Osteocyte (in vitro differentiated cells): Measurements from ENCODE around the gene NMB. TPM values are rescaled to one million over a fixed set of nuclear protein-coding genes. Genes with fewer than 3 reads are reported as not detected.
"Not testable (repeated sequence)": the region's sequence is repeated elsewhere in the genome, so short reads cannot be mapped to it uniquely, and the experiment has no call there.

ENCODE experiments used
- DNase-seq: peaks from one replicate; pipeline ENCODE4 v3.0.0; 2021; ENCODE audit warnings: mixed read lengths; ENCODE audit not compliant: unreplicated experiment; ENCODE audit errors: extremely low spot score
- H3K27ac Mint-ChIP-seq: one replicate; pipeline ENCODE4 v1.8.0; 2021; ENCODE audit warnings: mild to moderate bottlenecking, mixed read lengths; ENCODE audit not compliant: unreplicated experiment
- H3K27me3 Mint-ChIP-seq: one replicate; pipeline ENCODE4 v1.8.0; 2021; ENCODE audit warnings: mixed read lengths; ENCODE audit not compliant: unreplicated experiment
- H3K36me3 Mint-ChIP-seq: one replicate; pipeline ENCODE4 v1.8.0; 2021; ENCODE audit warnings: mixed read lengths; ENCODE audit not compliant: unreplicated experiment
- H3K4me1 Mint-ChIP-seq: one replicate; pipeline ENCODE4 v1.8.0; 2021; ENCODE audit warnings: mixed read lengths; ENCODE audit not compliant: unreplicated experiment
- H3K4me3 Mint-ChIP-seq: one replicate; pipeline ENCODE4 v1.8.0; 2021; ENCODE audit warnings: mild to moderate bottlenecking, moderate library complexity, mixed read lengths; ENCODE audit not compliant: unreplicated experiment
- H3K9me3 Mint-ChIP-seq: one replicate; pipeline ENCODE4 v1.8.0; 2021; ENCODE audit warnings: mixed read lengths; ENCODE audit not compliant: unreplicated experiment
- total RNA-seq: library from RNA; stranded (reverse); gene quantifications from 2 replicates; pipeline ENCODE4 v1.2.1, GENCODE V29; 2021
- TF ChIP-seq, protein P1 (sequence below): fragments of 200-600 bp; sonication (generic); IDR thresholded peaks from 2 replicates; pipeline ENCODE4 v1.5.0; 2021; ENCODE audit warnings: antibody characterized with exemption, mild to moderate bottlenecking, moderate library complexity

The NMB gene
- total RNA-seq, 1 donor from 2014 or later, result 4.7 TPM

DNA sequence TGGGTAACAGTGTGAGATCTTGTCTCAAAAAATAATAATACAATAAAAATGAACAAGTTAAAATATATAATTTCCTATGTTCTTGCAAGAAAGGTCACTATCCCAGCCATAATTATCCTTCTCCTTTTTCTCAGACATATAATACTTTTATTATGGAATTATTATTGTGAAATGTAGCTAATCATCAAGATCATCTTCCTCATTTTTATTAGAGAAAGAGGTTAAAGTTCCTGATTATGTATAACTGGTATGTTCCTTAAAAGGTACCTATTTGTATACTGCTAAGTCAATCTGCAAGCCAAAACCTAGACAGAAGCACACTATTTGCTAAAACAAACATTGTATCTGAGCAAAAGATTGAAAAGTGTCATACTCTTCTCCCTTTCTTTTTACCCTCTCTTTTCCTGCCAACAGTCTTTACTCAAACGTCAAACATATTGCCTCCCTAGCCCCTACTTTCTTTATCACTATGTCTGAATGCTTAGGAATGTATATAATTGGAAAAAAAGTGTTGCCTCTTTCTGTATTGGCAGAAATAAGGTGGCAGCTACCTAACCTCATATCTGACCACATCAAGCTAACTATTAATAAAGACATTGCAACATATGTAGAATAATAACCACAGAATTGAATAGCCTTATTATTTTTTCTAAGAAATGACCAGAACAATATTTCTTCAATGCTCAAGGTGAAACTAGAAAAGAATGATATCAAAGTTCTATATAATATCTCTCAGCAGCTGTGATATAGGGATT, 39.4 kb upstream of the NMB start:
- H3K4me1 Mint-ChIP-seq, result peaks cover 18% of the 10 kb centered on the region
- H3K36me3 Mint-ChIP-seq, result no peaks in the 10 kb centered on the region
- H3K4me3 Mint-ChIP-seq, result no peak overlapping the region
- H3K9me3 Mint-ChIP-seq, result no peaks in the 10 kb centered on the region
- DNase-seq, result no peak
- no peaks in the 10 kb centered on the region for H3K27me3 Mint-ChIP-seq
- TF ChIP-seq, protein P1, sequence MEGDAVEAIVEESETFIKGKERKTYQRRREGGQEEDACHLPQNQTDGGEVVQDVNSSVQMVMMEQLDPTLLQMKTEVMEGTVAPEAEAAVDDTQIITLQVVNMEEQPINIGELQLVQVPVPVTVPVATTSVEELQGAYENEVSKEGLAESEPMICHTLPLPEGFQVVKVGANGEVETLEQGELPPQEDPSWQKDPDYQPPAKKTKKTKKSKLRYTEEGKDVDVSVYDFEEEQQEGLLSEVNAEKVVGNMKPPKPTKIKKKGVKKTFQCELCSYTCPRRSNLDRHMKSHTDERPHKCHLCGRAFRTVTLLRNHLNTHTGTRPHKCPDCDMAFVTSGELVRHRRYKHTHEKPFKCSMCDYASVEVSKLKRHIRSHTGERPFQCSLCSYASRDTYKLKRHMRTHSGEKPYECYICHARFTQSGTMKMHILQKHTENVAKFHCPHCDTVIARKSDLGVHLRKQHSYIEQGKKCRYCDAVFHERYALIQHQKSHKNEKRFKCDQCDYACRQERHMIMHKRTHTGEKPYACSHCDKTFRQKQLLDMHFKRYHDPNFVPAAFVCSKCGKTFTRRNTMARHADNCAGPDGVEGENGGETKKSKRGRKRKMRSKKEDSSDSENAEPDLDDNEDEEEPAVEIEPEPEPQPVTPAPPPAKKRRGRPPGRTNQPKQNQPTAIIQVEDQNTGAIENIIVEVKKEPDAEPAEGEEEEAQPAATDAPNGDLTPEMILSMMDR, result no peak
- H3K27ac Mint-ChIP-seq, result peak overlapping the region; percentile 0

DNA sequence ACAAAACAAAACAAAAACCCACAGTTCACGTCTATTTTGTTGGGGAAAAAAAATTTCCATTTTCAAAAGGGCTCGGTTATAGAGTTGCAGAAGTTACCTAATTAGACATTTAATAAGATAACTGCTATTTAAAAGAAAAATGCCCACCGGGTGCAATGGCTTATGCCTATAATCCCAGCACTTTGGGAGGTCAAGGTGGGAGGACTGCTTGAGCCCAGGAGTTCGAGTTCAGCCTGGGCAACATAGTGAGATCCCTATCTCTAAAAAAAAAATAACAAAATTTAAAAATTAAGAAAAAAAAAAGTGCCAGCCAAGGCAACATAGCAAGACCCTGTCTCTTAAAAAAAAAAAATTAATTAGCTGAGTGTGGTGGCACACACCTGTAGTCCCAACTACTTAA, 38.8 kb upstream of the NMB start:
- TF ChIP-seq, protein P1, result no peak
- no peaks in the 10 kb centered on the region for H3K9me3 Mint-ChIP-seq
- no peak overlapping the region for H3K27ac Mint-ChIP-seq
- H3K36me3 Mint-ChIP-seq, result peaks cover under 1% of the 10 kb centered on the region
- no peak for DNase-seq
- H3K27me3 Mint-ChIP-seq, result no peaks in the 10 kb centered on the region
- no peak overlapping the region for H3K4me3 Mint-ChIP-seq
- peaks cover 18% of the 10 kb centered on the region for H3K4me1 Mint-ChIP-seq

DNA sequence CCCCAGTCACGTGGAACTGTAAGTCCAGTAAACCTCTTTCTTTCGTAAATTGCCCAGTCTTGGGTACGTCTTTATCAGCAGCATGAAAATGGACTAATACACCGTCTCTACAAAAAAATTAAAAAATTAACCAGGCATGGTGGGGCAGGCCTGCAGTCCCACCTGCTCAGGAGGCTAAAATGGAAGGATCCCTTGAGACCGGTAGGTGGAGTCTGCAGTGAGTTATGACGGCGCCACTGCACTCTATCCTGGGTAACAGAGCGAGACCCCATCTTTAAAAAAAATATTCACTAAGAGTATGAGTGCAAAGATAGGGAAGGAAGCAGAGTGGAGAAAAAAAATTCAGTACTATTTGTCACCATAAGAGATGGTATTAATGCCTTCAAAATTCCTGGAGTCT, 32.3 kb upstream of the NMB start:
- peak overlapping the region; percentile 19 for H3K27ac Mint-ChIP-seq
- H3K4me3 Mint-ChIP-seq, result no peak overlapping the region
- H3K4me1 Mint-ChIP-seq, result peaks cover 8% of the 10 kb centered on the region
- DNase-seq, result no peak
- H3K27me3 Mint-ChIP-seq, result no peaks in the 10 kb centered on the region
- peaks cover 26% of the 10 kb centered on the region for H3K36me3 Mint-ChIP-seq
- no peaks in the 10 kb centered on the region for H3K9me3 Mint-ChIP-seq
- TF ChIP-seq, protein P1, result no peak

DNA sequence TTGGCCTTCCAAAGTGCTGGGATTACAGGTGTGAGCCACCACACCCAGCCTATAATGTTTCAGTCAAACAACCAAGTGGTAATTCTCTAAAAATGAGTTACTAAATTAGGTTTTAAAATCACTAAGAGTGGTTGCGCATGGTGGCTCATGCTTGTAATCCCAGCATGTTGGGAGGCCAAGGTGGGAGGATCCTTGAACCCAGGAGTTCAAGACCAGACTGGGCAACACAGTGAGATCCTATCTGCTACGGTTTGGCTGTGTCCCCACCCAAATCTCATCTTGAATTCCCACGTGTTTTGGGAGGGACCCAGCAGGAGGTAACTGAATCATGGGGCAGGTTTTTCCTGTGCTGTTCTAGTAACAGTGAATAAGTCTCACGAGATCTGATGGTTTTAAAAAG, 31.9 kb upstream of the NMB start:
- no peak overlapping the region for H3K4me3 Mint-ChIP-seq
- no peaks in the 10 kb centered on the region for H3K27me3 Mint-ChIP-seq
- no peak overlapping the region for H3K27ac Mint-ChIP-seq
- TF ChIP-seq, protein P1, result no peak
- no peaks in the 10 kb centered on the region for H3K9me3 Mint-ChIP-seq
- peaks cover 11% of the 10 kb centered on the region for H3K4me1 Mint-ChIP-seq
- peaks cover 28% of the 10 kb centered on the region for H3K36me3 Mint-ChIP-seq
- DNase-seq, result no peak

DNA sequence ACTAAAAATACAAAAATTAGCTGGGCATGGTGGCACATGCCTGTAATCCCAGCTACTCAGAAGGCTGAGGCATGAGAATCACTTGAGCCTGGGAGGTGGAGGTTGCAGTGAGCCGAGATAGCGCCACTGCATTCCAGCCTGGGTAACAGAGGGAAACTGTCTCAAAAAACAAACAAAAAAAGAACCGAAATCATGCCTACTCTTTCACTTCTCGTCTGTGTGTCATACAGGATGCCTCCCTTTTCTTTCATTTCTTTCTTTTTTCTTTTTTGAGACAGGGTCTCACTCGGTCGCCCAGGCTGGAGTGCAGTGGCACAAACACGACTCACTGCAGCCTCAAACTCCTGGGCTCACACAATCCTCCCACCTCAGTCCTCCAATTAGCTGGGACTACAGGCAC, 28.4 kb upstream of the NMB start:
- DNase-seq, H3K27me3 Mint-ChIP-seq, H3K9me3 Mint-ChIP-seq, H3K4me3 Mint-ChIP-seq: not testable (repeated sequence)
- Mint-ChIP-seq H3K4me1 (peaks cover 12% of the 10 kb centered on the region), H3K36me3 (peaks cover 36% of the 10 kb centered on the region), H3K27ac (peak overlapping the region; percentile 87)
